Coronary artery (tissue), 2 donors: Measurements from ENCODE around the gene B4GALNT4.
"Not testable (repeated sequence)": the region's sequence is repeated elsewhere in the genome, so short reads cannot be mapped to it uniquely, and the experiment has no call there.

Source experiments
- DNase-seq: peaks from one replicate; pipeline ENCODE4 v3.0.0-alpha.2; 2017; ENCODE audit warnings: low spot score
- H3K27ac ChIP-seq, 2 donors: fragments of 200-600 bp; sonication (generic); one replicate each; pipeline ENCODE4 v1.5.1; 2016 to 2019
- H3K4me3 ChIP-seq: fragments of 200-600 bp; sonication (generic); 2 replicates; pipeline ENCODE4 v1.5.1; 2016; ENCODE audit warnings: mild to moderate bottlenecking, moderate library complexity
- CTCF ChIP-seq: fragments of 200-600 bp; sonication (generic); IDR thresholded peaks from one replicate; pipeline ENCODE4 v1.5.1; 2019; ENCODE audit warnings: antibody characterized with exemption

B4GALNT4 gene

GRCh38 chr11:357582-357981 is 11.7 kb upstream of the B4GALNT4 start:
- DNase-seq, result no peak
- no peak overlapping the region for H3K4me3 ChIP-seq
- TF ChIP-seq CTCF, result no peak
- H3K27ac ChIP-seq, result no peak overlapping the region

GRCh38 chr11:358129-358800 is 11.0 kb upstream of the B4GALNT4 start:
- Histone ChIP-seq H3K27ac (no peak overlapping the region), H3K4me3 (no peak overlapping the region)
- DNase-seq, result no peak
- no peak for TF ChIP-seq CTCF

- Histone ChIP-seq H3K27ac (no peak overlapping the region), H3K4me3 (no peak overlapping the region)
- DNase-seq, result no peak
- no peak for TF ChIP-seq CTCF
Measured at GRCh38 chr11:359181-359714, 10.1 kb upstream of the B4GALNT4 start.

GRCh38 chr11:360326-361280 is 8.7 kb upstream of the B4GALNT4 start:
- TF ChIP-seq CTCF, result no peak
- peak; percentile 80 for DNase-seq
- no peak overlapping the region for H3K4me3 ChIP-seq
- H3K27ac ChIP-seq, result no peak overlapping the region

GRCh38 chr11:362642-363442 is 6.5 kb upstream of the B4GALNT4 start:
- H3K27ac ChIP-seq, result no peak overlapping the region
- no peak overlapping the region for H3K4me3 ChIP-seq
- no peak for TF ChIP-seq CTCF
- no peak for DNase-seq

GRCh38 chr11:363443-363805 is 5.9 kb upstream of the B4GALNT4 start:
- H3K27ac ChIP-seq, DNase-seq, H3K4me3 ChIP-seq: not testable (repeated sequence)
